CD4-positive, alpha-beta T cell treated with Interleukin-17A for 1 hour (primary cell): ENCODE measurements around the gene APOD.

Experiments used
- DNase-seq: peaks from one replicate; pipeline ENCODE4 v3.0.0-alpha.2; 2020

APOD gene

GRCh38 chr3:195522254-195523023 lies 61.3 kb downstream of the APOD start:
- DNase-seq = peak; percentile 68
